ENCODE measurements around the gene STAC3. TPM values are rescaled to one million over a fixed set of nuclear protein-coding genes. Genes with fewer than 3 reads are reported as not detected.

The STAC3 gene
- total and polyA plus RNA-seq, 10 of the 15 experiments (the other 5 are each of a cell fraction or from before 2014, with no cell fraction given), result 0.49 to 9.9 (median 3.8) TPM

DNA sequence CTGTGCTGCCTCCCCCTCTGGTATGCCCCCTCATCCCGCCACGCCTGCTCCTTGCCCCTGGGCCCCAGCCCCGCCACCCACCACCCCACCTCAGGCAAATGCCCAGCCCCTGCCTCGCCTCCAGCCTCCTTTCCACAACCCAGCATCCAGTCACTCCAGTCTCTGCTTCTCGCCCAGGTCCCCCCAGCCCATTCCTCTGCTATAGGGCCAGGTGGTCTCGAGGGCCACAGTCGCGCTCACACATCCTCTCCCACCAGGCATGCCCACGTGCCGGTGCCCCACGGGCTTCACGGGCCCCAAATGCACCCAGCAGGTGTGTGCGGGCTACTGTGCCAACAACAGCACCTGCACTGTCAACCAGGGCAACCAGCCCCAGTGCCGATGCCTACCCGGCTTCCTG lies 40.5 kb downstream of the STAC3 start (continued):
- no peak for TF ChIP-seq IRF4 (IDR thresholded peaks at IDR 0.05; ENCODE audit: low read depth, low read length)
- no peak for TF ChIP-seq PAX5 (IDR thresholded peaks at IDR 0.05; ENCODE audit: borderline replicate concordance, low read depth, low read length)
- TF ChIP-seq SIN3A (IDR thresholded peaks at IDR 0.05; ENCODE audit: low read depth, low read length), result no peak
- TF ChIP-seq STAT3 (IDR thresholded peaks at IDR 0.05; ENCODE audit: low read depth, low read length), result no peak

DNA sequence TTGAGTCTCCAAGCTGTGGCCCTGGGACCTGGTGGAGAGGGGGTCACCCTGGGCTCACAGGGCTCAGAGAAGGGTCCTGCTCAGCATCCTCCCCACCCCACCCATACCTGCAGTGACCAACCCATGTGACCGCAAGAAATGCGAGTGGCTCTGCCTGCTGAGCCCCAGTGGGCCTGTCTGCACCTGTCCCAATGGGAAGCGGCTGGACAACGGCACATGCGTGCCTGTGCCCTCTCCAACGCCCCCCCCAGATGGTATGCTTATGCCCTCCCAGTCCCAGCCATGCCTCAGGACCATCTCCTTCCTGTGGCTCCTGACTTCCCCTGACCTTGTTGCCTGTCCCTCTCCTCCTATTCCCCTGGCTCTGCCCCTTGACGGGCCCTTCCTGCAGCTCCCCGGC lies 41.1 kb downstream of the STAC3 start:
- no peak for ATAC-seq
- Histone ChIP-seq H3K27me3 (replicated peaks in 1 of 2; ENCODE audit: control insufficient read depth in 2 of 2, insufficient read depth in 2 of 2, low read length in 1 of 2) (peaks cover 0 to 2% of the 10 kb centered on the region in 2 experiments; a peak in 2 of 4 replicates), H3K27ac (ENCODE audit: control insufficient read depth, insufficient read depth) (no peak overlapping the region), H3K4me2 (ENCODE audit: control insufficient read depth, insufficient read depth) (no peak overlapping the region), H3K36me3 (ENCODE audit: control insufficient read depth in 2 of 2, insufficient read depth in 2 of 2, low read length in 1 of 2) (no peaks in the 10 kb centered on the region), H2AFZ (ENCODE audit: control insufficient read depth, low read depth, low read length) (no peak overlapping the region), H3K4me1 (ENCODE audit: control insufficient read depth, insufficient read depth, low read length) (no peaks in the 10 kb centered on the region), H4K20me1 (ENCODE audit: control insufficient read depth, insufficient read depth) (no peaks in the 10 kb centered on the region), H3K79me2 (ENCODE audit: control insufficient read depth, insufficient read depth, low read length) (no peaks in the 10 kb centered on the region), H3K9me3 (replicated peaks; ENCODE audit: control insufficient read depth, insufficient read depth, low read length) (no peaks in the 10 kb centered on the region), H3K4me3 (no peak overlapping the region), H3K9ac (ENCODE audit: control insufficient read depth, insufficient read depth, low read length) (no peak overlapping the region)
- no peak for FAIRE-seq
- BruUV-seq (replicated peaks), result no TSS peak
- ChIA-PET RAD21 (ENCODE audit: unreplicated experiment) (no interaction called here), SMC1A (ENCODE audit: uncharacterized antibody, unreplicated experiment) (no interaction called here), CTCF (no interaction called here), POLR2A (no interaction called here)
- DNase-seq (ENCODE audit: low read depth, low spot score), result no peak
- in situ Hi-C loops (cut with MboI) (loop anchor here (5.0 kb wide), 1 partner anchor 37 kb away; no protein-coding TSS in a partner anchor), intact Hi-C loops (cut with micrococcal nuclease; ENCODE audit: unreplicated experiment) (no loop called here)
- WGBS (ENCODE audit: insufficient coverage, insufficient replicate concordance, low lambda C conversion rate, missing lambda C conversion rate), result 54% methylated on average over 8 of the region's 8 CpGs
- TF ChIP-seq, protein P1, sequence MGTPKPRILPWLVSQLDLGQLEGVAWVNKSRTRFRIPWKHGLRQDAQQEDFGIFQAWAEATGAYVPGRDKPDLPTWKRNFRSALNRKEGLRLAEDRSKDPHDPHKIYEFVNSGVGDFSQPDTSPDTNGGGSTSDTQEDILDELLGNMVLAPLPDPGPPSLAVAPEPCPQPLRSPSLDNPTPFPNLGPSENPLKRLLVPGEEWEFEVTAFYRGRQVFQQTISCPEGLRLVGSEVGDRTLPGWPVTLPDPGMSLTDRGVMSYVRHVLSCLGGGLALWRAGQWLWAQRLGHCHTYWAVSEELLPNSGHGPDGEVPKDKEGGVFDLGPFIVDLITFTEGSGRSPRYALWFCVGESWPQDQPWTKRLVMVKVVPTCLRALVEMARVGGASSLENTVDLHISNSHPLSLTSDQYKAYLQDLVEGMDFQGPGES (IDR thresholded peaks at IDR 0.05), result no peak
- TF ChIP-seq, protein P2, sequence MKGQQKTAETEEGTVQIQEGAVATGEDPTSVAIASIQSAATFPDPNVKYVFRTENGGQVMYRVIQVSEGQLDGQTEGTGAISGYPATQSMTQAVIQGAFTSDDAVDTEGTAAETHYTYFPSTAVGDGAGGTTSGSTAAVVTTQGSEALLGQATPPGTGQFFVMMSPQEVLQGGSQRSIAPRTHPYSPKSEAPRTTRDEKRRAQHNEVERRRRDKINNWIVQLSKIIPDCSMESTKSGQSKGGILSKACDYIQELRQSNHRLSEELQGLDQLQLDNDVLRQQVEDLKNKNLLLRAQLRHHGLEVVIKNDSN (IDR thresholded peaks at IDR 0.05; ENCODE audit: borderline replicate concordance, extremely low read length, insufficient read depth, low read depth, low read length), result no peak
- TF ChIP-seq CBFB (IDR thresholded peaks at IDR 0.05; ENCODE audit: low read depth) (no peak), ZNF384 (IDR thresholded peaks at IDR 0.05; ENCODE audit: borderline replicate concordance, low read depth, low read length) (no peak), SUZ12 (IDR thresholded peaks at IDR 0.05; ENCODE audit: unreplicated experiment) (no peak), EED (IDR thresholded peaks at IDR 0.05; ENCODE audit: low read depth) (no peak), TARDBP (IDR thresholded peaks at IDR 0.05; ENCODE audit: borderline replicate concordance) (no peak)
- TF ChIP-seq, protein P3, sequence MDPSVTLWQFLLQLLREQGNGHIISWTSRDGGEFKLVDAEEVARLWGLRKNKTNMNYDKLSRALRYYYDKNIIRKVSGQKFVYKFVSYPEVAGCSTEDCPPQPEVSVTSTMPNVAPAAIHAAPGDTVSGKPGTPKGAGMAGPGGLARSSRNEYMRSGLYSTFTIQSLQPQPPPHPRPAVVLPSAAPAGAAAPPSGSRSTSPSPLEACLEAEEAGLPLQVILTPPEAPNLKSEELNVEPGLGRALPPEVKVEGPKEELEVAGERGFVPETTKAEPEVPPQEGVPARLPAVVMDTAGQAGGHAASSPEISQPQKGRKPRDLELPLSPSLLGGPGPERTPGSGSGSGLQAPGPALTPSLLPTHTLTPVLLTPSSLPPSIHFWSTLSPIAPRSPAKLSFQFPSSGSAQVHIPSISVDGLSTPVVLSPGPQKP (IDR thresholded peaks at IDR 0.05; ENCODE audit: low read depth, low read length), result no peak
- TF ChIP-seq, protein P4, sequence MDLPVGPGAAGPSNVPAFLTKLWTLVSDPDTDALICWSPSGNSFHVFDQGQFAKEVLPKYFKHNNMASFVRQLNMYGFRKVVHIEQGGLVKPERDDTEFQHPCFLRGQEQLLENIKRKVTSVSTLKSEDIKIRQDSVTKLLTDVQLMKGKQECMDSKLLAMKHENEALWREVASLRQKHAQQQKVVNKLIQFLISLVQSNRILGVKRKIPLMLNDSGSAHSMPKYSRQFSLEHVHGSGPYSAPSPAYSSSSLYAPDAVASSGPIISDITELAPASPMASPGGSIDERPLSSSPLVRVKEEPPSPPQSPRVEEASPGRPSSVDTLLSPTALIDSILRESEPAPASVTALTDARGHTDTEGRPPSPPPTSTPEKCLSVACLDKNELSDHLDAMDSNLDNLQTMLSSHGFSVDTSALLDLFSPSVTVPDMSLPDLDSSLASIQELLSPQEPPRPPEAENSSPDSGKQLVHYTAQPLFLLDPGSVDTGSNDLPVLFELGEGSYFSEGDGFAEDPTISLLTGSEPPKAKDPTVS (IDR thresholded peaks at IDR 0.05; ENCODE audit: low read depth, low read length), result no peak
- TF ChIP-seq, protein P5, sequence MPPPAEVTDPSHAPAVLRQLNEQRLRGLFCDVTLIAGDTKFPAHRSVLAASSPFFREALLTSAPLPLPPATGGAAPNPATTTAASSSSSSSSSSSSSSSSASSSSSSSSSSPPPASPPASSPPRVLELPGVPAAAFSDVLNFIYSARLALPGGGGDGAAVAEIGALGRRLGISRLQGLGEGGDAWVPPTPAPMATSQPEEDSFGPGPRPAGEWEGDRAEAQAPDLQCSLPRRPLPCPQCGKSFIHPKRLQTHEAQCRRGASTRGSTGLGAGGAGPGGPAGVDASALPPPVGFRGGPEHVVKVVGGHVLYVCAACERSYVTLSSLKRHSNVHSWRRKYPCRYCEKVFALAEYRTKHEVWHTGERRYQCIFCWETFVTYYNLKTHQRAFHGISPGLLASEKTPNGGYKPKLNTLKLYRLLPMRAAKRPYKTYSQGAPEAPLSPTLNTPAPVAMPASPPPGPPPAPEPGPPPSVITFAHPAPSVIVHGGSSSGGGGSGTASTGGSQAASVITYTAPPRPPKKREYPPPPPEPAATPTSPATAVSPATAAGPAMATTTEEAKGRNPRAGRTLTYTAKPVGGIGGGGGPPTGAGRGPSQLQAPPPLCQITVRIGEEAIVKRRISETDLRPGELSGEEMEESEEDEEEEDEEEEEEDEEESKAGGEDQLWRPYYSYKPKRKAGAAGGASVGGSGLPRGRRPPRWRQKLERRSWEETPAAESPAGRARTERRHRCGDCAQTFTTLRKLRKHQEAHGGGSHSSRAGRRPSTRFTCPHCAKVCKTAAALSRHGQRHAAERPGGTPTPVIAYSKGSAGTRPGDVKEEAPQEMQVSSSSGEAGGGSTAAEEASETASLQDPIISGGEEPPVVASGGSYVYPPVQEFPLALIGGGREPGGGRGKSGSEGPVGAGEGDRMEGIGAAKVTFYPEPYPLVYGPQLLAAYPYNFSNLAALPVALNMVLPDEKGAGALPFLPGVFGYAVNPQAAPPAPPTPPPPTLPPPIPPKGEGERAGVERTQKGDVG (CRISPR knock-in tag; IDR thresholded peaks at IDR 0.05), result no peak
- TF ChIP-seq, protein P6, sequence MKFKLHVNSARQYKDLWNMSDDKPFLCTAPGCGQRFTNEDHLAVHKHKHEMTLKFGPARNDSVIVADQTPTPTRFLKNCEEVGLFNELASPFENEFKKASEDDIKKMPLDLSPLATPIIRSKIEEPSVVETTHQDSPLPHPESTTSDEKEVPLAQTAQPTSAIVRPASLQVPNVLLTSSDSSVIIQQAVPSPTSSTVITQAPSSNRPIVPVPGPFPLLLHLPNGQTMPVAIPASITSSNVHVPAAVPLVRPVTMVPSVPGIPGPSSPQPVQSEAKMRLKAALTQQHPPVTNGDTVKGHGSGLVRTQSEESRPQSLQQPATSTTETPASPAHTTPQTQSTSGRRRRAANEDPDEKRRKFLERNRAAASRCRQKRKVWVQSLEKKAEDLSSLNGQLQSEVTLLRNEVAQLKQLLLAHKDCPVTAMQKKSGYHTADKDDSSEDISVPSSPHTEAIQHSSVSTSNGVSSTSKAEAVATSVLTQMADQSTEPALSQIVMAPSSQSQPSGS (IDR thresholded peaks at IDR 0.05; ENCODE audit: low read length), result no peak

Data from GM12878 (cell line).